ENCODE results near the gene ZNF384.

The ZNF384 gene

GRCh38 chr12:6666211-6666610, 23.0 kb downstream of the ZNF384 start:
- no peak for DNase-seq (ENCODE audit: low read depth)
- no peak for TF ChIP-seq CTCF (conservative IDR thresholded peaks at IDR 0.05; ENCODE audit: low read length)

GRCh38 chr12:6664902-6665301, 24.3 kb downstream of the ZNF384 start:
- TF ChIP-seq CTCF (conservative IDR thresholded peaks at IDR 0.05; ENCODE audit: low read length) = no peak
- peak; percentile 13 for DNase-seq (ENCODE audit: low read depth)
- H3K4me3 ChIP-seq (ENCODE audit: low read length) = no peak overlapping the region

More at GRCh38 chr12:6666211-6666610, 23.0 kb downstream of the ZNF384 start:
- no peak overlapping the region for H3K4me3 ChIP-seq (ENCODE audit: low read length)

DNA sequence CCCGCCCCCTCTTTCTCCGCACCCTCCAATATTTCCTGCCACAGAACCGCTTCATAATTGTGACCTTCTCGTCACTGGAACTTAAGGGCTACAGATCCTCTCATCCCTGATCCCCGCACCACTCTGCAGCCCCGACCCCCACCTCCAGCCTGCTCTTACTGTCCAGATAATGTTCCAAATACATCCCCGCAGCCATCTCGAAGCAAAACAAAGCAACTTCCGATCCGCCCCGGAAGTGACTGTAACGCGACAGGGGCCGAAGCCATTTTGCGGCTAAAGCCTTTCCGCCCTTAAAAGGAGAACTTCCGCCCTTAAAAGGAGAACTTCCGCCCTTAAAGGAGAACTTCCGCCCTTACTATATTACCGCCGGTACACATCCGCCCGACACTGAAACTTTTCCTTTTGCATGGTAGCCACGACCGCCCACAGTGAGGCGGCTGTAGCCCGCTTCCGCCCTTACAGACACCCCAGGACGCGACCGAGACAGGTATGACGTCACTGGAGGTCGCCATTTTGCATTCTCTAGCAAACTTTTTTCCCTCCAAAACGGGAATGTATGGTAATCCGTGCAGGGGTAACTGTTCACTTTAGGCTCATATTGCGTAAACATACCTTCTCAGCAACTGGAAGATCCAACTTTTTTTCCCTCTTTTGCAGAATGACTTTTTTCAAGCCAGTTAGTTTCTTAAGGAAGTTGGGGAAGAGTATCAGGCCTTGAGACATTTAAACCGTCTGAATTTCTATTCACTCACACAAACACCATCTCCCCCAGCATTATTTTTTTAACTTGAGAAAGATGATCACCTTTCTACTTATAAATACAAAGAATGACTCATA, 26.1 kb downstream of the ZNF384 start, which contains the start of gene ING4:
Gene ING4, minus strand, starts transcription at position 214 of the 837 bp plus-strand sequence. Its CDS starts 18 bp downstream, at position 196.
- peak within 1 kb of the TSS; percentile 78 for H3K4me3 ChIP-seq (ENCODE audit: low read length)
- no peak for TF ChIP-seq CTCF (conservative IDR thresholded peaks at IDR 0.05; ENCODE audit: low read length)
- DNase-seq (ENCODE audit: low read depth) = peak; percentile 100

DNA sequence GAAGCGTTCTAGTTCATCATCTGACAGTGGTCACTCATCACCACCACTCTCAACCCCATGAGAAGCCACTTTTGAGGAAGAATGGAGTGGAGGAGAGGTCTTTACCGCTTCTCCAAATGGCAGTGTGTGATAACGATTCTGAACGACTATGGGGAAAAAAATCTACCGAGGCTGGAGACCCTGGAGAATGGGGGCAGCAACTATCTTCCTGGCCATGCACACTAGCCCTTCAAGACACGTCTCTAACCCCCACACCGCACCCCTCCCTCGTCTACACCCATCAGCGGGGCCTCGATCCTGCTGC, 26.6 kb downstream of the ZNF384 start:
- DNase-seq (ENCODE audit: low read depth) = no peak
- TF ChIP-seq CTCF (conservative IDR thresholded peaks at IDR 0.05; ENCODE audit: low read length) = no peak
- peak overlapping the region; percentile 78 for H3K4me3 ChIP-seq (ENCODE audit: low read length)

GRCh38 chr12:6653987-6654386, 35.2 kb downstream of the ZNF384 start:
- H3K4me3 ChIP-seq (ENCODE audit: low read length) = no peak overlapping the region
- no peak for TF ChIP-seq CTCF (conservative IDR thresholded peaks at IDR 0.05; ENCODE audit: low read length)
- no peak for DNase-seq (ENCODE audit: low read depth)

- DNase-seq (ENCODE audit: low read depth) = no peak
- H3K4me3 ChIP-seq (ENCODE audit: low read length) = no peak overlapping the region
- no peak for TF ChIP-seq CTCF (conservative IDR thresholded peaks at IDR 0.05; ENCODE audit: low read length)
Measured at GRCh38 chr12:6653342-6653741, 35.8 kb downstream of the ZNF384 start.

- no peak for TF ChIP-seq CTCF (conservative IDR thresholded peaks at IDR 0.05; ENCODE audit: low read length)
- no peak overlapping the region for H3K4me3 ChIP-seq (ENCODE audit: low read length)
- no peak for DNase-seq (ENCODE audit: low read depth)
Measured at GRCh38 chr12:6652391-6652790, 36.8 kb downstream of the ZNF384 start.

Measured in AG10803 (cell line).